GM18867 (cell line): ENCODE measurements around the gene UBTD1.
A peak's percentile ranks its signal among the peaks of the same experiment; 100 is the strongest.

ENCODE experiments used
- ATAC-seq: cut with Tn5 transposase; IDR thresholded peaks from one replicate; pipeline ENCODE4 v1.9.1; 2021; ENCODE audit warnings: mild to moderate bottlenecking, moderate library complexity; ENCODE audit not compliant: unreplicated experiment

UBTD1 gene

DNA sequence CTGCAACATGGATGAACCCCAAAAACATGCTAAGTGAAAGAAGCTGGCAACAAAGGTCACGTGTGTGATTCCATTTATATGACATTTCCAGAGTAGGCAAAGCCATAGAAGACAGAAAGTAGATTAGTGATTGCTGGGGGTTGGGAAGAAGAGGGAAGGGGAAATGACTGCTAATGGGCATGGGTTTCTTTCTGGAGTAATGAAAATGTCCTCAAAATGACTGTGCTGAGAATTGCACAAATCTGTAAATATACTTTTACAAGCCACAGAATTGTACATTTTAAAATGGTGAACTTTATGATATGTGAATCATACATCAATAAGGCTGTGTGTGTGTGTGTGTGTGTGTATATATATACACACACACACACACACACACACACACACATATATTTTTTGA lies 16.3 kb upstream of the UBTD1 start:
- no peak for ATAC-seq

DNA sequence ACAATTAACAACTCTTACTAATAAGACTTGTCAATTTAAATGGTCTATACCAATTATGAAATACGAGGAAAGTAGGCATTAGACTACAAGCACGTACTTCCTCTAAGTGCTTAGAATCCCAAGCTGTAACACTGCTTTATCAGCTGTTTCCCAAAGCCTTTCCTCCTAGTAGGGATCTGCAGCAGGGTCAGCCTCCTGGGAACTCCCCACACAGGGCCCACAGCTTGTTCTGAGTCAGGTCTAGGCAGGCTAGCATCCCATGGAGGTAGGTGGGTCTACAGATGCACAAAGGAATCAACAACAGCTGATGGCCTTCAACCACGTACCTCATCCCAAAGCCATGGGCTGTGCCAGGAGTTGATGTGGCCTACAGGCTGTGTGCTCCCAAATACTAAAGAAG lies 15.2 kb upstream of the UBTD1 start:
- ATAC-seq, result no peak

DNA sequence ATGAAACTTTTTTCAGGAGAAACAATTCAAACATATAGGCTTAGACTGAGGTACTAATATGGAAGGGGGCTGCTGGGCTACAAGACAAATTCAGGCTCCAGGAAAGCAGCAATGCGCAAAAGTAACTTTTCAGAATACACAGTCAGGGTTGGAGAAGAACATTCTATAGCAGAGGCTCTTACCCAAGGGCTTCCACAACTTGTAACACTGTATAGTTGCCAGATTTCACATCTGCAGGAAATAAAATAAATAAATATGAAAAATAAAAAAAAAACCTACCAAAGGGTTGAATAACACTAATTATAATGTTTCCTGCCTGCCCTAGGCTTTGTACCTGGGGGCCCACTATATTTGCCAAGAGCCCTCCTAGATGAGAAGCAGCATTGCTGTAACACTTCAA lies 14.8 kb upstream of the UBTD1 start:
- ATAC-seq, result no peak

DNA sequence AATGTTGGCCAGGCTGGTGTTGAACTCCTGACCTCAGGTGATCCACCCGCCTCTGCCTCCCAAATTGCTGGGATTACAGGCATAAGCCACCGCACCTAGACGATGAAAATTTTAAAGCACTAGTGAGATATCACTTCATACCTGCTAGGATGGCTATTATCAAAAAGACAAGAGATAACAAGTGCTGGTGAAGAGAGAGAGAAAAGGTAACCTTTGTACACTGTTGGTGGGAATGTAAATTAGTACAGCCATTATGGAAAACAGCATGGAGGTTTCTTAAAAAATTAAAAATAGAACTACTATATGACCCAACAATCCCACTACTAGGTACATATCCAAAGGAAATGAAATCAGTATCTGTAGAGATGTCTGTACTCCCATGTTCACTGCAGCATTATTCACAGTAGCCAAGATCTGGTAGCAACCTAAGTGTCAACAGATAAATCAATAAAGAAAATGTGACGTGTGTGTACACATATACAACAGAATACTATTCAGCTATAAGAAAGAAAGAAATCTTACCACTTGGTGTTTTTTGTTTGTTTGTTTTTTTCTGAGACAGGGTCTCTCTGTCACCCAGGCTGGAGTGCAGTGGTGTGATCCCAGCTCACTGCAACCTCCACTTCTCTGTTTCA lies 13.0 kb upstream of the UBTD1 start:
- no peak for ATAC-seq

DNA sequence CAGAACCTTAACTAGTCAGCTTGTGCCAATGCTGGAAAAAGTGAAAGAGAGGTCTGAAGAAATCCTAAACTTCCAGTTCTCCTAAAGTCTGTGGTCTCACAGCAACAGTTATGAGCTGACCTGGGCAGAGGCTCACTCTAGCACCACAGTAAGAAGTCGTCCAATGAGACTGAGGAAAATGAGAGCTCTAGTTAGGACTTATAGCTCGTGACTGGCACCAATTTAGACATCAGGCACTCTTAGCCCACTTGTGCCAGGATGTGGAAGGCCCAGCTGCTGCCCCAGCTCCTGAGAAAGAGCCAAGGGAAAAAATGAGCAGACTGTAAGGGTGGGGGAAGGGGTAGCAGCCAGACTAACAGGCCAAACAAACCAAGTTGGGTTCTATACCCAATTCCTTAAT lies 8.1 kb upstream of the UBTD1 start:
- ATAC-seq, result no peak

DNA sequence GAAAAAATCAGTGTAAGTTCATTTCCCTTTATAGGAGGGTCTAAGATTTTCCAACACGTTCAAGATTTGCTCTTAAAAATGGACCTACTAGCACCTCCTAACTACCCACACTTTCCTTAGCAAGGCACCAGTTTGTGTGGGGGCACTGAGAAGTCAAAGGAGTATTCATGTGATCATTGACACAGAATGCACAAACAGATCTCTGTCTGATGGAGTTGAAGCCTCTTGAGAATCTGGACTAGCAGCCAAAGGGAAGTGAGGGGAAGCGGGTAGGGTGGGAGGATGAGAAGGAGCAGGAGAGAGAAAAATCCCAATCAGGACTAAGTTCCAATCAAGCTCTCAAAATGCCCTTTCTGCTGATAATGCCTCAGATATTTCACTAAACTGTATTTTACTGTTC lies 4.6 kb upstream of the UBTD1 start:
- ATAC-seq, result no peak

DNA sequence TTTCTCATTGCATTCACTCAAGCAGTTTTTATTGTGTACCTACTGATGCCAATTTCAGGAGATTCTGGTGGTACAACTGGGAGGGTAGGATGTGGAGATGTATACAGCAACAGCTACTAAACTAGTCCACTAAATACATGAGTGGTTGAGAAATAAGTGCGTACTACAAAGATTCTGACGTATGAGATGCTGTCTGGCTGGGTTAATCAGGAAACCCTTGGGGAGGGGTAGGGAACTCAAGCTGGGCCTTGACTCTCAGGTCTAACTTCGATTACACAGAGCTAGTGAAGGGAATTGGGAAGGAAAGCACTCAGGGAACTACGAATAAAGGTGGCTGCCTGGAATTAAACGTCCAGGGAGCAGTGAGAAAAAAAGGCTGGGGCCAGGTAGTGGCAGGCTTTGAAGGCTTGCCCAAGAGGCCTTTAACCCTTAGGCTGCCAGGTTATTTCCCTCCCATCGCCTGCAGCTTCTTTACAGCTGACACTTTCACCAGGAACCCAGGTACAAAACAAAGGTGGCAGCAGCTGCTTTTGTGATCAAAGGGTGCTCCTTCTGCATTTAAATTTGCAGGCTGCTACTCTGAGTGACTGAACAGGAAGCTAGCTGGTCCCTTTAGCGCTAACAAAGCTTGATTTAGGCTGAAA lies 3.7 kb upstream of the UBTD1 start:
- no peak for ATAC-seq

DNA sequence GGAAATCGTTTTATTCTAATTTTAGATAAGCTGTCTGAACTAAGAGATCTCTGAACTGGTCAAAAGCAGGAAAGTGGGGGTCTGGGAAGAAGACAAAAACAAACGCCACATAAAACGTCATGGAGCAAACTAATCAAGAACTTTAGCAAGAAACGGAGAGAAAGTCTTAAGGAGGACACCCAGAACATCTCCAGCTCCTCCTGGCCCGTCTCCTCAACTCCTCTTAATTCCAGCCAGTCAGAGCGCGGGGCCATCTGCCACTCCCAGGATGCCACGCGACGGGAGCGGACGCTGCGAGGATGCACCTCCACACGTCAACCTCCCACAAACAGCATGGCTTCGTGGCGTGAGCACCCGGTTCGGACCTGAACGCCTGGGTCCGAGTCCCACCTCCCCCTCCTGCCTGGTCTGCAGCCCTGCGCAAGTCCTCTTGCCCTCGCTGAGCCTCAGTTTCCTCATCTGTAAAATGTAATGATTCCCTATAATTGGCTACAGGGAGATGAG lies 1.1 kb upstream of the UBTD1 start:
- peak; percentile 25 for ATAC-seq

DNA sequence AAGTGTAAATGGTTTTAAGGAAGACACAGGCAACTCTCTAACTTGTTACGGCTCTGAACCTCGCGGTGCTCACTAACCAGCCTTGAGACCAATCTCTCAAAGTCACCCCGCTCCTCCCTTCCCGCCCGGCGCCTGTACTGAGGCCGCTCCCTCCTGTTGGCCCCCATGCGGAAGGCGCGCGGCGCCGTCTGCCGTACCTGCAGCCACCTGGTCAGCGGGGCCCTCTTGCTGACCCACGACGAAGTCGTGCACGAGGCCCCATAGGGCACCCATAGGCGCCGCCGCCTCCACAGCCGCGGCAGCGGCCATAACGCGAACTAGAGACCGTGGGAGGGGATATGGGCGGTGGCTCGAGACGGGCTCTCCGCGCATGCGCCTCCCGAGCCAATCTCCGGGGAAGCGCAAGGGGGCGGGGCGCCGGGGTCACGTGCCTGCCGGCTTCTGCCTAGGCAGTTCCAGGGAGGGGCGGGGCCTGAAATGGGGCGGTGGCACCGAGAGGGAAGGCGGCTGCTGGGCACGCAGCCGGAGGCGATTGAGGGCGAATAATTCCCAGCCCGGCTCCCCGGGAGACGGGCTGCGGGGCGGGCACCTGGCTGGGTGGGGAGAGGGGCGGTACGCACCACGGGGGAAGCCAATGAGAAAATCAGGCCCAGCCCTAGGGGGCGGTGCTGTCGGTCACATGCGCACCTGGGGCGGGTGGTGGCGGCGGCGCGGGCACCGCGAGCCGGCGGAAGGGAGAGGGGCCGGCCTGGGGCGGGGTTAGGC lies 466 bp upstream of the UBTD1 start, which contains the start of gene MMS19:
TSS of gene MMS19 (minus strand) at position 347 of the 765 bp plus-strand sequence. CDS start at position 309, 38 bp downstream.
- ATAC-seq, result peak; percentile 93

DNA sequence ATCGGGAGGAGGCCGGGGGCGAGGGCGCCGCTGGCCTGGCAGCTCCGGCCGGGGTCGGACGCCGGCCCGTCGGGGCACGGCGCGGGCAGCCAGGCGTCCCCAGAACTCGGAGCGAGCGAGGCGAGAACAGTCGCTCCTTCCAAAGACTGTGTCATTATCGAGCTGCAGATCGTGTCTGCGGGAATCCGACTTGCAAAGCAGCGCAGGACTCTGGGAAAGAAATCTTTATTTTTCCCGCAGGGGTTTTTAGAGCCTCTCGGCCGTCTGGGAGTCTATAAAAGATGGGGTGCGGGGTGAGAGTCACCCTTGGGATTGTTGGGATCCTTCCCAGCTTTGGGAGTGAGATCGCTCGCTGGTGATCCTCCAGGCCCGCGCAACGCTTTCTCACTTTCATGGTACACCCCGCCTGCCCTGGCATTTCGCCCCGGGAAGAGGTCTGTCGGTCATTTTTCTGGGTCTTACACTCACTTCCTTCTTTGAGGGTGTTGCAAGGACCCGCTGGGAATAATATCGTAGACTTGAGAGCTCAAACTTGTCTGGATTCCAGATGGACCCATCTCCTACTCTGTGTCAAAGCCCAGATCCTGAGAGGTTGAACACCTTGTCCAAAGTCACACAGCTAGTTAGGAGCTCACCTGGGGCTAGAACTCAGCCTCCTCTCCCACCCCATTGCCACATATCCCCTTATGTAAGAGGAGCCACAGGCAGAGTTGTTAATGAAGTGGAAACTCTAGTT lies 1.0 kb downstream of the UBTD1 start:
- no peak for ATAC-seq

DNA sequence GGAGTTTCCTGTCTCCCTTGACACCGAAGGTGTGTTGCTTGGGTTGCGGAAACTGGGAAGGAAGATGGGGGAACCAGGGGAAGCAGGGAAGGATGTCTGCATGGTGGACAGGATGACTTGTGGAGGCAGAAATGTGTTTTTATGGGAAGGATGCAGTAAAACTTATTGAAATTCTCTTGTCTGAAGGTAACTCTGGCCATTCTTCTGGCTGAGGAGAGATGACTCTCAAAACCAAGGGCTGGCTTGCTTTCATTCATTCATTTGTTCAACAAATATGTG lies 1.5 kb downstream of the UBTD1 start:
- no peak for ATAC-seq

DNA sequence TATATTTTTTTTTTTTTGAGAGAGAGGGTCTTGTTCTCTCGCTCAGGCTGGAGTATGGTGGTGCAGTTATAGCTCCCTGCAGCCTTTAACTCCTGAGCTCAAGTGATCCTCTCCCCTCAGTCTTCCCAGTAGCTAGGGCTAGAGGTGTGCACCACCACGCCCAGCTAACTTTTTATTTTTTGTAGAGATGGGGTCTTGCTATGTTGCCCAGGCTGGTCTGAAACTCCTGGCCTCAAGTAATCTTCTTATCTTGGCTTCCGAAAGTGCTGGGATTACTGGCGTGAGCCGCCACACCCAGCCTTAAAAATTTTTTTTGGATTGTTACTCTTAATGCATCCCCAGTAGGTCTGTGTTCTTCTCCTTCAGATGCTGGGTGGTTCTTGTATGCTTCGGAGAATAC lies 4.2 kb downstream of the UBTD1 start:
- ATAC-seq, result no peak

DNA sequence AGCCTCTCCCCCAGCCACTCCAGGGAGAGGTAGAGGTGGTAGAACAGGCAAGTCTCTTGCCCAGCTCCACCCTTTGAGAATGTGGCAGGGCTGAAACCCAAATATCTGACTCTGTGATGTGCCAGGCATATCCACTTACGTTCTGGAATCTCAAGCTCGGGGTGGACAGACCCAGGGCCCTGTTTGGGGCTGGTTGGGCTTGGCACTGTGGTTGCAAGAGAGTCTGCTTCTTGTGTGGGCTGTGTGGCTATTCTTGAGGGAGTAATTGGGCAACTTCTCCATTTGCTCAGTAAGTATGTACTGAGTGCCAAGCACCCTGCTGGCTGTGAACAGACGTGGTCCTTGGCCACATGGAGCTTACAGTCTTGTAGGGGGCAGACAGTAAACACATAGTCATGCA lies 4.7 kb downstream of the UBTD1 start:
- no peak for ATAC-seq

DNA sequence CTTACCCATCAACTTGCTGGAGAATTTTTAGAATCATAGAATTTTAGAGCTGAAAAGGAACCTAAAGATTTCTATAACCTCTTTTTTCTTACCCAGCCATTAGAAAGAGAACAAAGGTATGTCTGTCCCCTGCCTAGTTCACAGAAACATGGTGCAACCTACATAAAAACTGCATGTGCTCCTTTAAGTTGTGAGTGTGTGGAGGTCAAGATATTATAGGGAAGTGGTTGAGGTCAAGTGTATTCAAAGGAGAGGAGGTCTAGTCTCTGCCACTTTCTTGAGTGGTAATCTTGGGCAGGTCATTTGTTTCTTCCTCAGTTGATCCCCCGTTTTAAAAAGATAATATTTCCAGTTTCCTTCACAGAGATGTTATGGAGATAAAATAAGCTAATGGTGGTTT lies 6.4 kb downstream of the UBTD1 start:
- no peak for ATAC-seq

DNA sequence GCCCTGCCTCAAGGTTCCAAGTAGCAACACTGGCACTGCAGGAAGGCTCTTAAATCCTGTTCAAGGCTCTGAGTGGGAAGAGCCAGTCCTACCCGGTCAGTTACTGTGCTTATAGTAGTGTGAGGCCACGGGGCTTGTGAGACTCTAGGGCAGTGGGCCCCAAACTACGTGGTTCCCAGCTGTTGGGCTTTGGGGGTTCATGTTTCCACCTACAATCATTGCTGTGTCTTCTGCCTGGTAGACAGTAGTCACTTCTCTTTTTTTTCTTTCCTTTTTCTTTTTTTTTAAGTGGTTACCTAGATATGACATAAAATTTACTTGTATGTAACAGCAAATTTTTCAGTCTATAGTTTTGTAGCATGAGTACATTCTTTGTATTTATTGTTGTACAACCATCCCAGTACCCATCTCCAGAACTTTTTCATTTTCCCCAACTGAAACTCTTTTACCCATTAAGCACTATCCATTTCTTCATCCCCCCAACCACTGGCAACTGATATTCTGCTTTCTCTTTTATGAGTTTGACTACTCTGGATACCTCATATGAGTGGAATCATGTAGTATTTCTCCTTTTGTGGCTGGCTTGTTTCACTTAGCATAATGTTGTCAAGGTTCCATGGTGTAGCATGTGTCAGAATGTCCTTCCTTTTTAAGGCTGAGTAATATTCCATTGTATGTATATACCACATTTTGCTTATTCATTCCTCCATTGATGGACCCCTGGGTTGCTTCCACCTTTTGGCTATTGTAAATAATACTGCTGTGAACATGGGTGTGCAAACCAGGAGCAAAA lies 7.7 kb downstream of the UBTD1 start:
- no peak for ATAC-seq

DNA sequence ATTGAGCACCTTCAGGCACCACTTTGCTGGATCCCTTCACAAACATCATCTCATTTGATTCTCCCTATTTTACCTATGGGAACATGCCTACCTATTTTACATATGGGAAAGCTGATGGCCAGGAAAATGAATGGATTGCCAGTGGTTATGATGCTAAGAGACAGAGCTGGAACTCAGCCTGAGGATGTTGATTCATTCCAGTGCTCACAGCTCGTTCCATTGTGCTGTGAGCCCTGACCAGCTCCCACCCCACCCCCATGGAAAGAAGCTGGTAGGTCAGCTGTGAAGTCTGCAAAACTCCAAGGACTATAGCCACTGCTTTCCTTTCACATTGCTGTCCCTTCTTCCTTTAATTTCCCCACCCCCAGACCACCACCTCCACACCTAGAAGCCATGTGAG lies 9.6 kb downstream of the UBTD1 start:
- ATAC-seq, result no peak

DNA sequence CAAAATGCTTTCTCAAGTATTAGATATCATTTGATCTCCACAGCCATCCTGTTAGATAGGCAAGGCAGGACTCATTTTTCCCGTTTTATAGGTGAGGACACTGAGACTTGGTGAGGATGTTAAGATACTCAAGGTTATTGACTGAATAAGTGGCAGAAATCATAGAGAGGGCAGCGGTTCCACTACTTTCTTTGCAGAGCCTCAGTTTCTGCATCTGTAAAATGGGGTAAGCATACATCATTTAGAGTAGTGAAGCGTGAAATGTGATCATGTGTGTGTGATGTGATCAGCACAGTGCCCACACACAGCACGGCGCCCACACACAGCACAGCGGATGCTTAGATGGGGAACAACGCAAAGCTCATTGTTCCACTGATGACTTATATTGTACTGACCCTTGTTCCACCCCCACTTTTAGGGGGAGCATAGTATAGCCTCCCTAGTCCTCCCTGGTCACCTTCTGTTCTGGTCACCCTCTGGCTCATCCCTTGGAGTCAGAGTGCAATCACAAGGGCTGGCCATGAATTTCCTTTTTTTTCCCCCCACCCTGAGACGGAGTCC lies 10.5 kb downstream of the UBTD1 start:
- no peak for ATAC-seq

DNA sequence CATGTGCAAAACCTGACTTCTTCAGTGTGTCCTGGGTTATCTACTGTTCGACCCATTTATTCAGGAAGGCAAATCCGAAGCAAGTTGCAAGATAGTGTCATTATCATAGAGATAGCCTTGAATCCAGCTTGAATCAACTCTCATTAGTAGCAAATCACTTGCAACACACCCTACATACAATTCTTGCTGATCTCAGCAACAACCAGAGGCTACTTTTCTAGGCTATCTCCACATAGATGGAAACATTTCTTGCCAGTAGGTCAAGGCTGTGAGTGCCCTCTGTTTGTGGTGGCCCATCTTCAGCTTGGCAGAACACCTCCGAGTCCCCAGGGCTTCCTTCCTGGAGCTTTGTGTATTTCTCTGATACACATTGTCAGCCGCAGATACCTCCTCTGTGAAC lies 12.0 kb downstream of the UBTD1 start:
- ATAC-seq, result no peak

DNA sequence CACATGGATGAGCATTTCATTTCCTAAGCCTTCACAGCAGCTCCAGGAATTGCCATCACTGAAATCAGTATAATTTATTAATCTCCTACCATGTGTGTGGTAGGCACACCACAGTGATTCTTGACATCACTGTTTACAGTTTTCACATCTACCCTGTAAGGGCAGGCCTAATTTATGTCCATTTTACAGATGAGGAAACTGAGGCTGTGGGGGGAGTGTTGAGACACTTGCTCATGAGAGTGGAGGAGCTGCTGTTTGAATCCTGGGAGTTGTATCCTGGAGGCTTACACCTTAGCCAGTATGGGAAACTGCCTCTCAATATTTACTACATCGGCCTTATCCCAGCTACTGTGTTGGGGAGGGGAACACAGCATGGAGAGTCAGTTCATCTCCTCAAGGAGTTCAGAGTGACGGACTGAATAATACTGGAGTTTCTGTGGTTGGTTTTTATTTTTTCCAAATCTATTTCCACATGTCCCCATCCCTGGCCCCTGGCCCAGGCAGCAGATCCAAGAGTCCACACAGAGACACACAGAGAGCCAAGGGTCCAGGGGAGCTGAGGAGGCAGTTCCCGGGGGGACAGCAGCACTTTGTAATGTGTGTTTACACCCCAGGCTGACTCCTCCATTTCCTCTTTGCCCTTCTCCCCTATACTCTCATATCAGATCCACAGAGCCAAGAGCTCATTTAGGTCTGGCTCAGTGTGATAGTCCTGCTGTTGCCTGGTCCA lies 13.2 kb downstream of the UBTD1 start:
- ATAC-seq, result no peak

DNA sequence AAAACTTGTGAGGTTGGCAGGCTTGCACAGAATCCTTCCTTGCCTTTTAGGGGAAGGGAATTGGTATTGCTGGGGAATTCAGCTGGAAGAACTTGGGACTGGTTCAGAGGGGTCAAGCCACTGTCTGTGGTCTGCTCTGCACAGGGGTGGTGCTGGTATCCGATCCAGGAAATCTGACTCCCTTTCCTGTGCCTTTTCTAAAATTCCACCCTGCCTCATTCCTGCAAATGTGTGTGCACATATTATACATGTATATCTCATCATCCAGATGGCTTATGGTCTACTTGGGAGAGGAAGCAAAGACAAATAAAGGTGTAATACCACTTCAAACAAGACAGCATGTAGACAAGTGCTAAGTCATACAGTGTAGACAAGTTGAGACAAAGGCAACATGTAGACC lies 14.3 kb downstream of the UBTD1 start:
- ATAC-seq, result no peak
